ENCODE measurements around the gene NCOA7.
"Not testable (repeated sequence)": the region's sequence is repeated elsewhere in the genome, so short reads cannot be mapped to it uniquely, and the experiment has no call there.

NCOA7 gene

DNA sequence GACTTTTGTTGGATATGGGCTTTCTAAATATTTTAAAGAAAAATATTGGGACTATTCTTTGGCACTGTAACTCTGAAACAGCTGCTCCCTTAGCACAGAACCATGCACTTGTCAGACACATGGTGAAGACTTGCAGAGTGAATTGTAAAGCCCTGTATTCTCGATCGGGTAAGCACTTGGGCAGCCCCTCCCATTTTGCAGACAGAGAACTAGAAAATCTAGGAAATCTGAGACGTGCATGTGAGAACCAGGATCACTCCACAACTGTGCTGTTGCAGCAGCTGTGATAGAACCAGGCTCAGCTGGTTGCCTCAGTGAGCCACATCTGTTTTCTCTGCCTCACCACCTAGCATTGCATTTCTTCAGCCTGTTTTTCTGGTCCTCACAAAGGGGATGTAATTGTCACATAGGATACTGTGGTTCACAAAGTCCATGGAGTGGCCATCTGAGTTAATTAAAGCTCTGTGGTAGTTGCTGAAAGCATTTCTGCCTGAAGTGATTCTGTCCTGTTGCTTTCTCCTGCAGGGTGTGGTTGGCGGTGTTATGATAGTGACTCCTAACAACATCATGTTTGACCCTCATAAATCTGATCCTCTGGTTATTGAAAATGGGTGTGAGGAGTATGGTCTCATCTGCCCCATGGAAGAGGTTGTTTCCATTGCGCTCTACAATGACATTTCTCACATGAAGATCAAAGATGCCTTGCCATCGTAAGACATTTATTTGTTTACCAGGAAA, 94.0 kb downstream of the NCOA7 start:
- no peak for DNase-seq

DNA sequence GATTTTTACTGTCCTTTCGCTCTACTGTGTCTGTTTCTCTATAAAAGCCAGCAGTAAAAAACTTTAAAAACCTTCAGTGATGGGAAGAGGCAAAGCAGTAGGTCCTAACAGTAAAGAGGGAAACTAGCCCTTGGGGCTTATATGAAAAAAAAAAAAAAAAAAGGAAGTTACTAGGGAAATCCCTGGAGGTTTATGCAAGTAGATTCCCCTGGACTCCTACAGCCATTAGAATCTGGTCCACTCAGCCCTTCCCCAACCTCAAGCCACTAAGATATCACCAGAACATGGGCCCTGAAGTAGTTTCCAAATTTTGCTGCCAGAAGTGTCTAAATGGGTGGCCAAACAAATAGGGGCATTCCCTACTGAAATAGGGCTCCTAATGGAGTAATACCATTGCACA, 95.3 kb downstream of the NCOA7 start:
- no peak for DNase-seq

DNA sequence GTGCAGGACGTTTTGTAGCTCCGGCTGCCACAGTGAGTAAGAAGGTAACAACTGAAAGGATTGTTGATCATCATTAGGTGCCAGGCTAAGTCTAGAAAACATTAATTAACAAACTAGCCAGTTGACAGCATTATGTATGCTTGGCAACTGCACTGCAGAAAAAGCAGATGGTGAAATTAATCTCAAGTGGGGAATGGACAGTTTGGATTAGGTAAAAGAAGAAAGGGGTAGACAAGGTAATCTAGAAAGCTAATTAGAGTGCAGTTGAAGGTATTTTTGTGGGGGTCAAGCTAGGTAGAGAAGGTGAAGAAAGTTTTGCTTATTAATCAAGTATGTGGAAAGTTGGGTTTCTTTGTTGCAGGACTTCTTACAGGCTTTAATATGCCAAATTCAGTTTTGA, 96.2 kb downstream of the NCOA7 start:
- DNase-seq = no peak

DNA sequence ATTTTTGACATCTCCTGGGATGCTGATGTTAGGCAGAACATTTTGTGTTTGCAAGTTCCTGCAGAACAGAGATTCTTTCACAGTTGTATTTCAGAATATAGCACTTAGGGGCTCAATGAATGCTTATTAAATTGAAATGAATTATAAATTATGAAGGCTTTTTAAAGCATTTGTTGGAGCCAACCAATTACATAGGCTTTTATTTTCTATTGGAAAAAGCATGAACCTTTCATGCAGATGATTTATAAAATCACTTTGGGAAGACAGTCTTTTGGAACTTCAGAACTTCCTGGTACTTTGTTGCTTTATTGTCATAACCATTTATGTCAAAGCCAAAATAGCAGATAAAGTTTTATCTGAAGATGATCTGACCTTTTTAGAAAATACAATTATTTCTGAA, 96.6 kb downstream of the NCOA7 start:
- DNase-seq = no peak

DNA sequence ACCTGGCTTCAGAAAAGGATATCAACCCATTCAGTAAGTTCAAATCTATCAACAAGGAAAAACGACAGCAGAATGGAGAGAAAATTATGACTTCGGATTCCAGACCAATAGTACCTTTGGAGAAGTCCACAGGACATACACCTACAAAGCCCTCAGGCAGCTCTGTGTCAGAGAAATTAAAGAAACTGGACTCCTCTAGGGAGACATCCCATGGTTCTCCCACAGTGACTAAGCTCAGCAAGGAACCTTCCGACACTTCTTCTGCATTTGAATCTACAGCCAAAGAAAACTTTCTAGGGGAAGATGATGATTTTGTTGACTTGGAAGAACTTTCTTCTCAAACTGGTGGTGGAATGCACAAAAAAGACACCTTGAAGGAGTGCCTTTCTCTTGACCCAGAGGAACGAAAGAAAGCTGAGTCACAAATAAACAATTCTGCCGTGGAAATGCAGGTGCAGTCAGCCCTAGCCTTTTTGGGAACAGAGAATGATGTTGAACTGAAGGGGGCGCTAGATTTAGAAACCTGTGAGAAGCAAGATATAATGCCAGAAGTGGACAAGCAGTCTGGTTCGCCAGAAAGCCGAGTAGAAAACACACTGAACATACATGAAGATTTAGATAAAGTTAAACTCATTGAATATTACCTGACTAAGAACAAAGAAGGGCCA, 98.4 kb downstream of the NCOA7 start:
- DNase-seq = no peak

DNA sequence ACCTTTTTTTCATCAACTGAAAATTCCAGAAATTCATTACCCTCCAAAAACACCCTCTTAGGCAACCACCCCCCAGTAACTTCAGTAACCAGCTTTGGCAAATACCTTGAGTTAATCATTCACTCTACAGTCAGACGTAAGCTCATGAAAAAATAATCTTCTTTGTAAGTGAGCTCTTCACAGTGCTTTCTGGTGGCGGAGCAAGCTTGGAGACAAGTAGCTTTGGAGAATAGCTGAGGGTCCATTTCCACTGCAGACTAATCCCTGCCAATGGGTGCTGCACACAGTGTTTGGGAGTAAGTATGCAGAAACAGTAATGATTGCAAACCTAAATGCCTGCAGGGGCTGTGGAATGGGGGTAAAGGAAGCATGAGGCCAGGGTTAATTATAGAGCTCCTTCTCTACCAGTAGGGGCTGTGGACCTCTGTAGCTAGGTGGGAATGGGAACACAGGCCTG, 109.0 kb downstream of the NCOA7 start:
- DNase-seq = no peak

DNA sequence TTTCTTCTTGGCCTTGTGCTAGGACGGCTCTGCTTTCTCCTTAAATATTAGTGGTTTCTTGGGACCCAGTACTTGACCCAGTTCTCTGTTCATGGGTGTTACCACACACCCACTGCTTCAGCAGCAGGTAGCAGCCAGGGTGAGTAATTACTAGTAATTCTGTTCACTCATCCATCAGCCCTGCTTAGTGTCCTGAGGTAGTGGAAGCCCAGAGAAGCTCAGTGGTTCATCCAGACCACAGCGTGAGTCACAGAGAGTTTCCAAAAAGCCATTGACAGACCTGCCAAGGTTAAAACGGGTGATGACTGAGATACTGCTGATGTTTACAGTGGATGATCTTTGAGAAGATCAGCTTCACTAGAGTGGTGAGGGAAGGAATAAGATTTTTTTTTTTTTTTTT, 114.1 kb downstream of the NCOA7 start:
- DNase-seq = peak; percentile 22

DNA sequence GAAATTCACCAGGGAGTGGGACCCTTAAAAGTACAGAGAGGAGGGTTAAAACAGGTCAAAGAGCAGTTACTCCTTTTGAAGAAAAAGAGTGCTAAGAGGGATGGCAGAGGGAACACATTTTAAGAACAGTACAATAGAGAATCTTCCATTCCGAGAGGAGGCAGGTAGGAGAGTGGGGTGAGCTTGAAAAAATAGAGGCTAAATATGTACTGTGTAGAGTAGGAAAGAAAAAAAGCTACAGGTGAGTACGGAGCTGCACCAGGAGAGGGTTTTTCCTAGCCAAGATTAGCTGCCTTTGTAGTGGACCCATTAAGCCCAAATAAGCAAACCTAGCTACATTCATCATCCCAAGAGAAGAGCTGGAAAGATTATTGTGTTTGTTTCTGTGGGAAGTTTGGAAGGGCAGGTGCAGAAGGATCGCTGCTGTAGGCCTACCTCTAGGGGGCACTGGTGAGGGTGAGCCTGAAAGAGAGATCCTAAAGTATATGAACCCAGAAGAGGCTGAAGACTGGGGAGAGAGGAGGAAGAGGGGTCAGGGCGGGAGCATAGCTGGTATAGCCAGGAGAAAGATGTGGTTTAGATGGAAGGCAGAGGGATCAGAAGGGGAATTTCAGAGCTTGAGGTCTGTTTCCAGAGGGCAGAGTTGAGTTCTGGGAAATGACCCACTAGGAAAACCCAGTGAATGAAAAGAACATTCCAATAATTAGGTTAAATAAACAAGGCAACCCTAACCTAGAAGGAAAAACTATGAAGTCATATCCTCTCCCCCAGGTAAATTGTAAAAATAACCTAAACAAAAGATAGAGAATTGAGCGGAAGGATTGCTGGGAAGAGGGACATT, 115.6 kb downstream of the NCOA7 start:
- no peak for DNase-seq

DNA sequence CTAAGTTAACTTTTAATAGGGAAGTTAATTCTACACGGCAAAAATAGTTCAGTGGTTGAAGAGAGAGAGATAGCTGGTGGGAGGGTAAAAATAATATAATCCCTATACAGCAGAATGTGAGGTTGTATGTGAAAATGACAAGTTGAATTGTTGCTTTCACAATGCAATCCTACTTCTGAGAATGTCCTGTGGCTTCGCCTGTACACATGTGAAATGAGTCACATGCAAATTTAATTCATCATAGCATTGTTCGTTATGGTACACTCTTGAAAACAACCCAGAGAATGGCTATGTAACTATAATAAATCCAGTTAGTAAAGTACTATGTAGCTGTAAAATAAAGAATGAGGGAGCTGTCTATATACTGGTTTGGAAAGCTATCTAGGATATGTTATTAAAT, 119.8 kb downstream of the NCOA7 start:
- no peak for DNase-seq

DNA sequence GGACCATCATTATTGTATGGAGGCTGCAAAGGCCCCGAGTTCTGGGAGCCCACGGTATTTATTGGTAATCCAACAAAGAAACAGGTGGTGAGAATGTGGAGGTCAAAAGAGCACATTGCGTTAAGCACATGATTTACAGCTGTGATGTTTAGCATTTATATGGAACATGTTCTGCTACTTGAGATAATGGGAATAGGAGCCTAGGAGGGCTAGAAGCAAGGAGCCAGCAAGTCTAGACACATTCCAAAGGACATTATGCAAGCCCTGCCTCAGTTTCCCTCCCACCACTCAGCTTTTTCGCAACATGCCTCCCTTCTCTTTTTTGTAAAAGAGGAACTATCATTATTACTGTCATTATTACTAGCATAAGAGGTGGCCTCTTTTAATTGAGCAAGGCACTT, 120.3 kb downstream of the NCOA7 start:
- DNase-seq = not testable (repeated sequence)

DNA sequence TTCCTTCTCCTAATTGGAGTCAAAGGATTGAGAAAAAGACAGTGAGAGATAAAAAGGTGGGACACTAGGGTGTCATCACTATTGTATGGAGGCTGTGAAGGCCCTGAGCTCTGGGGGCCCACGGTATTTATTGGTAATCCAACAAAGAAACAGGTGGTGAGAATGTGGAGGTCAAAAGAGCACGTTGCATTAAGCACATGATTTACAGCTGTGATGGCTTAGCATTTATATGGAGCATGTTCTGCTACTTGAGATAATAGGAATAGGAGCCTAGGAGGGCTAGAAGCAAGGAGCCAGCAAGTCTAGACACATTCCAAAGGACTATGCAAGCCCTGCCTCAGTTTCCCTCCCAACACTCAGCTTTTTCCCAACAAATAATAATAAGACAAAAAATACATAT, 121.7 kb downstream of the NCOA7 start:
- DNase-seq = not testable (repeated sequence)

DNA sequence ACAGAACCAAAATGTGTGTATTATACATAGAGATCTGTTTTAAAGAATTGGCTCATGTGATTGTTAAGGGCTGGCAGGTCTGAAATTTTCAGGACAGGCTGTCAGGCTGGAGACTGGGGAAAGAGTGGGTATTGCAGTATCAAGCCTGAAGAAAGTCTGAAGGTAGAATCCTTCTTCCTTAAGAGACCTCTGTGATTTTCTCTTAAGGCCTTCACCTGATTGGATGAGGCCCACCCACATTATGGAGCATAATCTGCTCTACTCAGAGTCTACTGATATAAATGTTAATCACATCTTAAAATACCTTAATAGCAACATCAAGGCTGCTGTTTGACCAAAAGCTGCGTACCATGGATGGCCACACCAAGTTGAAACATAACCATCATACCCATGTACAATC, 122.4 kb downstream of the NCOA7 start:
- no peak for DNase-seq

DNA sequence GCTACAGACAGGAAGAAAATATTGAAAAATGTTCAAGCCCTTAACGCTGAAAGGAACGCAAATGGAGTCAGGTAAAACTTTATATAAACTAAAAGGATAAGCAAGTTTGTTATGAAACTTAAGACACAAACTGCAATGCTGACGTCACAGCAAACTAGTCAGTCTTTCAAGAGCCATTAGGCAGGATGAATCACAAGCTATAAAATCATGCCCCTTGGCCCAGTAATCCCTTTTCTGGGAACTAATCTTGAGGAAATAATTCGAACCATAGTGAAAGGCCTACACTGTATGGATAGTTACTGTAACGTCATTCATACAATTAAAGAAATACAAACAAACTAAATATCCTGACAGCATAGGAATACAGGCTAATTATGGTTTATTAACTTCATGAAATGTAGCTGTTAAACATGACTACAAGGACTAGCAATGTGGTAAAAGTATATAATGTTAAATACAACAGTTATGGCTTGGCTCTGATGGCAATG, 123.1 kb downstream of the NCOA7 start:
- DNase-seq = peak; percentile 54

DNA sequence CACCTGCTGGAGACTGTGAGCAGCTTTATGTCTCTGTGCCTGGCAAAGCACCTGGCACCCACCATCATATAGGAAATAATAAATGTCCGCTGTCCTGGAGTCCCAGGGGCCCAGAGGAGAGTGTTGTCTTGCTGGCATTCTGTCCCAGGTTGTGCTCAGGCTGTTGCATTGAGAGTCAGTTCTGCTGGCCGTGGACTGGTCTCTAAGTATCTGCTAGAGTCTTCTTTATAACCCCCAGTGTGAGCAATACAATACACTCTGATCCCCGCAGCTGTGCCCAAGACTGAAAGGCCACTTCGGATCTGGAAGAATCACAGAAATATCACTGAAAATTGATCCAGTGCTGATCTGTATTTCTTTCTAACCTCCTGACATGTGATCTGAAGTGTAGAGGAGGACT, 127.5 kb downstream of the NCOA7 start:
- DNase-seq = no peak

DNA sequence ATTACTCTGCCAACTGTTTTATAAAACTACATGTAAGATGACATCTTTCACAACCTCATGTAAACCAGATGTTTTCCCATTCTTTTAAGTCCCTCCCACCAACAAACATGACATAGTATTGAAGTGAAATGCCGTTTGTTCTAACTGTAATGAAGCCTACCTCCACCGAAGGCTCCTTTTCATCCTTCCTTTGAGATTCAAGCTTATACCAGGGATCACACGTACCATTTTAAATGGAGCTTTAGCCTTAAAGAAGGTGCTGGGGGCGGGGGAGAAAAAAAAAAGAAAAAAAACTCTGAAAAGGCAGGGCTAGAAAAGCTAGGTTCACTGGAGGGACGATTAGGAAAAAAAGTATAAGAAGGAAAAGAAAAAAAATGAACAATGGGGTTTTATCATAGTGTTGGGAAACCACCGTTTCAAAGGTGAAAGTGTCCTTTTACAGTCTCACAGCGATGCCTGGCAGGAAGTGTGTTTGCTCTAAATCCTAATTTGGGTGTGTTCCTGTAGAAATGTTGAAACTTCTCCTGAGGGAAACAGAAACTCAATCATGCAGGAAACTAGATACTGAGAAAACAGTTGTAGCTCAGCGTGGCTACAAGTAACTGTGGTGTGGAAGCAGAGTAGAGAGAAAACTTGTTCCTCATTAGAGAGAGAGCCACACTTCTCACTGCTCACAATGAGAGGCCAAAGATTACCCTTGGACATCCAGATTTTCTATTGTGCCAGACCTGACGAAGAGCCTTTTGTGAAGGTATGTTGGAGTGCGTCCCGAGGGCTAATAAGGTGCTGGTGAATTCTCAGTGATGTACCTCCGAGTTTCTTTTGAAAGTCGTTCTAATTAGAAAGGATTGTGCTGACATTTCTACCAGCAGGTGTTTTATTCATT, 128.2 kb downstream of the NCOA7 start:
- DNase-seq = no peak

DNA sequence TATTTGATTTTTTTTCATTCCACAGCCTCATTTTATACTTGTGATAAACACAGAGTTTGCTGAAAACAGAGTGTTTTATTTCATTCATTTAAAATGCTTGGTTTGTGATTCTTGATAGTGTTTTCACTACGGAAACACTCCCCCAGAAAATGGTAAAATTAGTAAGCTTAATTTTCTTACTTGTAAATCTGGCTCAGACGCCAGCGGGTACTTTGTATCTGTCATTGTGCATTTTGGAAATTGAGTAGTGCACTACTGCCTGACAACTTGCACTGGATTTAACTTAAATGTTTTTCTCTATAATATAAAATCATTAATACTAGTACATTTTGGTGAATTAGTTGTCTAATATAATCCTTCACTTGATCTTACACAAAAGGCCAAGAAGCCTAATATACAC, 128.9 kb downstream of the NCOA7 start:
- DNase-seq = no peak

DNA sequence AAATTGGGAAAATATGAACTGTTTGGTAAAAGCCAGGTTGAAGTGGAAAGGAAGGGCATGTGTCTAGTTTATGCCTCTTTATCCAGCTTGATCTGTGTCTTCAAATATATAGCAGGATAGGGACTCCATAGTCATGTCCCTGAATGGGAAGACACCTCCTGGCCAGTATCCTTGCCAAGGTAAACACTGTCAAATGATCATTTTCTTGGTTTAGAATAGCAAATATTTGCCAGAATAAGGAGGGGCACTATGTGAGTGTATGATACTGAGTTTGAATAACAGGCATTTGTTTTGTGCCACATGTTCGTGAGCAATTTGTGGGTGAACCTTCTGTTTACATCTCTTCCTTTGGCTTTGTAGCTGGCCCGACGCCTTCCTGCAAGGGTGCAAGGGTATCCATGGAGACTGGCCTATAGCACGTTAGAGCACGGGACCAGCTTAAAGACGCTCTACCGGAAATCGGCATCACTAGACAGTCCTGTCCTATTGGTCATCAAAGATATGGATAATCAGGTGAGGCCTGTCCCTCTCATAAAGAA, 131.6 kb downstream of the NCOA7 start:
- DNase-seq = no peak

DNA sequence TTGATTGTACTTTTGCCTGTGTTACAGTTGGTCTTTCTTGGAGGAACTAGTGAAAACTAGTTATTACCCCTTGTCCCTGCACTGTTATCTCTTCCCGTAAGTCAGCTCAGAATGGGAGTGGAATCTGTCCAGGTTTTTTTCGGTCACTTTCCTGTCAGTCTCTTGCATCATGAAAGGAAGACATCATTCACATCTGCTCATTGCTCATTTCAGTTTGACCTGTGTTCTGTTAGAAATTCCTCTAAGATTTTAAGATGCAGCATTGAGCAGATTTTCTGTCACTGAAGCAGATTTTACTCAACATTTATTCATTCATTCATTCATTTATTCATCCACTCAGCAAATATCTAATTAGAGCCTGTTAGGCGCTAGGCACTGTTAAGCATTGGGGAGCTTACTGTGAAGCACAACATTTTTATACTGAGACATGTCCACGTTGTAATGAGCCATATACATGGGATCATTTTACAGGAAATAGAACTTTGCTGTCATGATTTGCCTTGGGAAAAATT, 132.7 kb downstream of the NCOA7 start:
- no peak for DNase-seq

DNA sequence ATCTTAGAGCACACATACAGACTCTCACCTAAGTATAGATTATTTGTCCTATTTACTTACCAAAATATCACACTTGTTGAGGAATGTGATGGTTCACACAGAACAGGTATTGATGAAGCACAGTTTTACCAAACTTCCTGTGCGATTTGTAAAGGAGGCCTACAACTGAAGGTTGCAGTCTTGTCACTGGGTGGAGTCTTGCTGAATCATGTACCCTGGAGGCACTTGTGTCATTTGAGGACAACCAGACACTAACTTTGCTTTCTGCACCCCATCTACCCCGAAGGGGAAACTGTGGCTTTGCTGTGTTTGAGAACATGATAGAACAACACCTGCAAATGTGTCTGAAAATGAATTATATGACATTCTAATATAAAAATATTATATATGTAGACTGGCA, 133.4 kb downstream of the NCOA7 start:
- DNase-seq = no peak

DNA sequence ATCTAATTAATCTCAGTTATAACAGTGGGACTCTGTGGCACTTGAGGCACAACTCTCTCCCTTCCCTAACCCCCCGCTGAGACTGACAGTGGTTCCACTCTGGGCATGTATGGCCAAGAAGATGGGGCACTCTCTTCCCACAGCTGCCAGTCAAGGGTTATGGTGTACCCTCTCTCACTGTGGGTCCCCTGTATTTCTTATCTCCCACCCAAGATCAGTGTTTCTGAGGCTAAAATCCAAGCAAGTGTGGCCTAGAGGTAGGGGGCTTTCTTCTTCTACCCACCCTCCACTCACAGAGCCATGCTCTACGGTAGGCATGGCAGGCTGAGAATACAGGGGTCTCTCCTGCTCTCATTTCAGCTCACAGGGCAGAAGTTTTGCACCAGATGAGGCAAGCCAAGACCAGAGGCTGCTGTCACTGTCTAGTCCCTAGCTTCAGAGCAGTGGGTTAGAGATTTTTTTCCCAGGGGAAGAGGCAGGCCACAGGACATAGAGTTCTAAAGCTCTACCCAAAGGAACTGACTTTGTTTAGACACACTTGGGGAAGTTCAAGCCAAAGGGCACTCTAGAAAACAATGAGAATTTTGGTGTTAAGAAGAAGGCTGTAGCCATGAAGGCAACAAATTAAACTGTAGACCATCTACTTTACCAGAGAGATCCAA, 134.1 kb downstream of the NCOA7 start:
- no peak for DNase-seq

DNA sequence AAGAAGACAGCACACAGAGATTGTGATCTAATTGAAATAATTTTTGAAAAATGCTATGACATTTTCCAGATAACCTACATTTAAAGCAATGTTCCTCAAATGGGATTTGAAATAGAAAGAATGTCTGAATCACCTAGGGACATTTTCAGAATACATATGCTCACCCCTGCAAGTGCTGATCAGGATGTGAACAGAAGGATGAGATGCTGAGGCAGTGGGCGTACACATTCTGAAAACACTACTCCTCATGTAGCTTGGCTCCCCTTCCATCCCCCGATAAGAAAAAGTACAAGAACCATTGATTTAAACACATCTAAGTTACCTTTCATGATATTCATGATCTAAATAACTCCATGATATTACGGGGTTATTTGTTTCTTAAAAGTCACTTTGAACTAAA, 136.0 kb downstream of the NCOA7 start:
- no peak for DNase-seq
